ENCODE results near the gene FCRL3.

GRCh38 chr1:157700305-157700704 lies 264 bp downstream of the FCRL3 start:
- no peak for TF ChIP-seq EP300 (IDR thresholded peaks at IDR 0.05)
- TF ChIP-seq, protein P1, sequence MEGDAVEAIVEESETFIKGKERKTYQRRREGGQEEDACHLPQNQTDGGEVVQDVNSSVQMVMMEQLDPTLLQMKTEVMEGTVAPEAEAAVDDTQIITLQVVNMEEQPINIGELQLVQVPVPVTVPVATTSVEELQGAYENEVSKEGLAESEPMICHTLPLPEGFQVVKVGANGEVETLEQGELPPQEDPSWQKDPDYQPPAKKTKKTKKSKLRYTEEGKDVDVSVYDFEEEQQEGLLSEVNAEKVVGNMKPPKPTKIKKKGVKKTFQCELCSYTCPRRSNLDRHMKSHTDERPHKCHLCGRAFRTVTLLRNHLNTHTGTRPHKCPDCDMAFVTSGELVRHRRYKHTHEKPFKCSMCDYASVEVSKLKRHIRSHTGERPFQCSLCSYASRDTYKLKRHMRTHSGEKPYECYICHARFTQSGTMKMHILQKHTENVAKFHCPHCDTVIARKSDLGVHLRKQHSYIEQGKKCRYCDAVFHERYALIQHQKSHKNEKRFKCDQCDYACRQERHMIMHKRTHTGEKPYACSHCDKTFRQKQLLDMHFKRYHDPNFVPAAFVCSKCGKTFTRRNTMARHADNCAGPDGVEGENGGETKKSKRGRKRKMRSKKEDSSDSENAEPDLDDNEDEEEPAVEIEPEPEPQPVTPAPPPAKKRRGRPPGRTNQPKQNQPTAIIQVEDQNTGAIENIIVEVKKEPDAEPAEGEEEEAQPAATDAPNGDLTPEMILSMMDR (IDR thresholded peaks at IDR 0.05): no peak

Measured in esophagus muscularis mucosa (tissue), 3 donors.